Suppressor macrophage (primary cell): ENCODE measurements around the gene PRSS33.
A peak's percentile ranks its signal among the peaks of the same experiment; 100 is the strongest.

ENCODE experiments used
- DNase-seq, 4 experiments: peaks; one replicate each; pipeline ENCODE4 v3.0.0-alpha.2; 2020 to 2022

PRSS33 gene

GRCh38 chr16:2761886-2762583 lies 25.3 kb downstream of the PRSS33 start:
- no peak for DNase-seq

- DNase-seq = no peak
Observed at GRCh38 chr16:2761472-2761871, 25.9 kb downstream of the PRSS33 start.

GRCh38 chr16:2757344-2757743 lies 30.0 kb downstream of the PRSS33 start:
- DNase-seq = no peak

GRCh38 chr16:2756288-2757015 lies 30.9 kb downstream of the PRSS33 start:
- DNase-seq = no peak

- DNase-seq = no peak
Observed at GRCh38 chr16:2755158-2755557, 32.2 kb downstream of the PRSS33 start.

- peak; percentile 36 to 56 (median 48) for DNase-seq
Observed at GRCh38 chr16:2753733-2754020, 33.7 kb downstream of the PRSS33 start.

- DNase-seq = peak; percentile 84 to 93 (median 89)
Observed at GRCh38 chr16:2752850-2753732, 34.3 kb downstream of the PRSS33 start.

GRCh38 chr16:2752035-2752849 lies 35.1 kb downstream of the PRSS33 start, which contains the start of gene SRRM2:
TSS of gene SRRM2 (plus strand) at chr16:2752638. CDS start at chr16:2756365, 3,727 bp downstream.
- DNase-seq = peak; percentile 97 to 99 (median 98)

GRCh38 chr16:2751577-2752034 lies 35.8 kb downstream of the PRSS33 start:
- DNase-seq = no peak

- DNase-seq = no peak
Observed at GRCh38 chr16:2749936-2750335, 37.4 kb downstream of the PRSS33 start.

GRCh38 chr16:2749476-2749875 lies 37.9 kb downstream of the PRSS33 start:
- no peak for DNase-seq

- DNase-seq = no peak
Observed at GRCh38 chr16:2748757-2749455, 38.5 kb downstream of the PRSS33 start.

- no peak for DNase-seq
Observed at GRCh38 chr16:2745961-2746360, 41.4 kb downstream of the PRSS33 start.

- DNase-seq = no peak
Observed at GRCh38 chr16:2745116-2745890, 42.1 kb downstream of the PRSS33 start.

- no peak for DNase-seq
Observed at GRCh38 chr16:2744711-2745110, 42.6 kb downstream of the PRSS33 start.

- DNase-seq = no peak
Observed at GRCh38 chr16:2743007-2743810, 44.2 kb downstream of the PRSS33 start.

GRCh38 chr16:2742323-2743006 lies 44.9 kb downstream of the PRSS33 start:
- DNase-seq = no peak

GRCh38 chr16:2741168-2741567 lies 46.2 kb downstream of the PRSS33 start:
- DNase-seq = no peak

GRCh38 chr16:2740476-2740875 lies 46.9 kb downstream of the PRSS33 start:
- DNase-seq = no peak
